ENCODE measurements around the gene AMN1.

DNA sequence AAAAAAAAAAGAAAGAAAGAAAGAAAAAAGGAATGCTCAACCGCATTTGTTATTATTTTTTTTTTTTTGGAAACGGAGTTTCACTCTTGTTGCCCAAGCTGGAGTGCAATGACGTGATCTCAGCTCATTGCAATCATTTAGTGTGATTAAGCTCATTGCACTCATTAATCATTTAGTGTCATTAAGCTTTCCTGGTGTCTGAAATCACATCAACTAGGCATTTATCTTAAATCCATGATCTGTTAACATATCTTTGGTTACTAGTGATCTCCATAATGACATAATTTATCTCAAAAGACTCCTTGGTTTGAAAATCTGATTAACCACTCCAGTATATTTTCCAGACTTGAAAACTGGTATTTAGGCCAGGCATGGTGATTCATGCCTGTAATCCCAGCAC, 43.0 kb downstream of the AMN1 start:
- no peak for TF ChIP-seq CTCF (IDR thresholded peaks at IDR 0.05; ENCODE audit: insufficient read depth, low read depth, low read length)
- no peak for TF ChIP-seq EZH2 (IDR thresholded peaks at IDR 0.05; ENCODE audit: insufficient read depth, low read length)
